GM21737 (cell line): ENCODE measurements around the gene PMAIP1.
A peak's percentile ranks its signal among the peaks of the same experiment; 100 is the strongest.

Experiments
- ATAC-seq: cut with Tn5 transposase; IDR thresholded peaks from one replicate; pipeline ENCODE4 v1.9.1; 2021; ENCODE audit warnings: mild to moderate bottlenecking, moderate library complexity; ENCODE audit not compliant: unreplicated experiment

Gene PMAIP1

GRCh38 chr18:59945544-59945943 lies 45.7 kb downstream of the PMAIP1 start:
- no peak for ATAC-seq

- ATAC-seq, result peak; percentile 60
Measured at GRCh38 chr18:59950215-59950944, 50.6 kb downstream of the PMAIP1 start.

GRCh38 chr18:59951591-59951990 lies 51.8 kb downstream of the PMAIP1 start:
- no peak for ATAC-seq

DNA sequence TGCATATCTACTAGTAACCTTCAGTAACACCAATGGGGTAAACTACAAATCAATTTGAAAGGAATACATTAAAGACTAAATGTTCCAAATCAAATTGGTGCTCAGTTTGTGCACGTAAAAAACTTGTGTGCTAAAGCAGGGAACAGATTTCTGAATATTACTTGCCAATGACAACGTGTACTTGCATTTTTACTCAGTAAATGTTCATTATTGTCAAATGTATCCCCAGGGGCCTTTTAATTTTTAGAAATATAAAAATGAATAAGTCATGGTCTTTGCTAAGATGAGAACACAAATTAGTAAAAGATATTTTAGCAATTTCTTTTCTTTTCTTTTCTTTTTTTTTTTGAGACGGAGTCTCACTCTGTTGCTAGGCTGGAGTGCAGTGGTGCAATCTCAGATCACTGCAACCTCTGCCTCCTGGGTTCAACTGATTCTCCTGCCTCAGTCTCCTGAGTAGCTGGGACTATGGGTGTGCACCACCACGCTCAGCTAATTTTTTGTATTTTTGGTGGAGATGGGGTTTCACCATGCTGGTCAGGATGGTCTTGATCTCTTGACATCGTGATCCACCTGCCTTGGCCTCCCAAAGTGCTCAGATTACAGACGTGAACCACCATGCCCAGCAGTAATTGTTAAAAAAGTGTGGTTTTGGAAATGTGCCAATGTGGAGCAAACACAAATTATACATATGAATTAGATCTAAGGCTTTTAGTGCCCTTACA lies 52.6 kb downstream of the PMAIP1 start:
- no peak for ATAC-seq
